SKM-1 treated with dmso at 0.1 percent for 144 hours (cell line): ENCODE results near the gene GBF1.

Experiments used
- DNase-seq: peaks from one replicate; lab custom pipeline; 2025; ENCODE audit not compliant: unreplicated experiment; lab: John Stamatoyannopoulos, UW

GBF1 gene

GRCh38 chr10:102341038-102341688 is 95.8 kb downstream of the GBF1 start:
- no peak for DNase-seq

DNA sequence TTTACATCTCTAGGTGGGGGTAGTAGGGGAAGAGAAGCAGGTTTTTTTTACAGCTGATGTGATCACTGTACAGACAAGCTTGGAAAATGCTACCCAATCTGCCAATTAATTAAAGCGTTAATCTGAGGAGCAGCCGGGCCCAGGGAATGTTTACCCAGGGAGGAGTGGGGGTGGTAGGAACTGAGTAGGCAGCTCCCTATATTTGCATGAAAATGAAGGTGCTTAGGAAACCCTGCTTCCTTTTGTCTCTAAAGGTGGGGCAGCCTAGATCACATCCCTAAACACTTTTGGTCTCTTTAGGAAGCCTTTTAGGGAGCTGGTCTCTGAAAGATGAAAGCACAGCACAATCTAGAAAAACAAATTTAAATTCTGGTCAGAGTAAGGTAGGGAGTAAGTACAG is 97.1 kb downstream of the GBF1 start:
- DNase-seq: no peak

- DNase-seq: no peak
Measured at GRCh38 chr10:102342958-102343357, 97.6 kb downstream of the GBF1 start.

DNA sequence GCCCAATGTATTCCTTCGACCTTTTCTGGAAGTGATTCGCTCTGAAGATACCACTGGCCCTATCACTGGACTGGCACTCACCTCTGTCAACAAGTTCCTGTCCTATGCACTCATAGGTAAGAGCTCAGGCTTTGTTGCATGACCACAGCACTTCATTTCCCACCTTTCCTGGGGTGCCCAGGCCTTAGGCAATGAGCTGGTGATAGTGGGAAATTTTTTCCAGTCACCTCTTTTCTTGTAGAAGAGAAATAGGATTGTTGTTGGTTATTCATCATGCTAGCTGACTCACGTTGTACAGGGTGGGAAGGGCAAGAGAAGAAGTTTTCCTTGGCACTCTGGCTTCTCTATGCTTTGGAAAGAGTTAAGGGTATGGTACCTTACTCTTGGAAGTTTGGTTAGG is 98.7 kb downstream of the GBF1 start:
- DNase-seq: no peak

DNA sequence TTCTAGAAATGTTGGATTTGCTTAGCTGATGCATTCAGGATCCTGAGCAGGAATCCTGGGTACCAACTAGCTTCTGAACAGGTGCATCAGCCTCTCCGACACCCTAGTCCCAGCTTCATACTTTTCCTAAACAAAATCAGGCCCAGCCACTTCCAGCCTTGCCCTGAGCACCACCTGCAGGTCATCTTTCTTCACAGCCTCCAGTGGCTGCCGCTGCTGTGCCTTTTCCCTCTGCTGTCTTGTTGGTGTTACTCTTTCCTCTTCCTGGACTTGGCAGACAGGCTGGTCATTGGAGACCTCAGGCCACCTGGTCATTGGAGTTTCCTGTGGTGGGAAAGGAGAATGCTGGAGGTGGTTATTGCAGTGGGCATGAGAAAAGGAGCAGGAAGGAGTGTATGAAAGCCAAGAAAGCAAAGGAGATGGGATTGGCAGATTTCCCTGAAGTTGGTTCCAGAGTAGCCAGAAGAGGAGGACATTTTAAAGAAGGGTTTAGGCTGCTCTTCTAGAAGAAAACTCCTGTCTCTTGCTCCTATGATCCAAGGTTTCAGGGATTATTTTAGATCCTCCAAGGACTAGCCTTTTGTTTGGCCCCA is 102.0 kb downstream of the GBF1 start:
- no peak for DNase-seq

GRCh38 chr10:102352066-102352715 is 106.9 kb downstream of the GBF1 start:
- DNase-seq: peak; percentile 43

DNA sequence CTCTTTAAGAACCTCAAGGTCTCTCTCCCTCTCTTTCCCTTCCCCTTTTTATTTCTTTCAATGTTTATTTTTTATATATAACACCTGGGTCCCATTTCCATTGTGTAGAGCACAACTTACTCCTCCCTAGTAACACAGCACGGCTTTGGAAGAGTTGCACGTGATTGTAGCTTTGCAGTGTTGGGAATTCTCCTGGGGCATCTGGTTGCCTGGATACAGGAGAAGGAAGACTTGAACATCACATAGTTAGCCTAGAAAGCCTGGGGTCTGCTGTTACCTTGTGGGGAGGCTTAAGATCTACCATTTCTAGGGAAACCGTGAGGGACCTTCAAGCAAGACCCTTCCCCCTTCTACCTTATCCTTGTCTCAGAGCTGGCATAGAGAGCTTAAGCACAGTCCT is 109.1 kb downstream of the GBF1 start:
- DNase-seq: no peak

DNA sequence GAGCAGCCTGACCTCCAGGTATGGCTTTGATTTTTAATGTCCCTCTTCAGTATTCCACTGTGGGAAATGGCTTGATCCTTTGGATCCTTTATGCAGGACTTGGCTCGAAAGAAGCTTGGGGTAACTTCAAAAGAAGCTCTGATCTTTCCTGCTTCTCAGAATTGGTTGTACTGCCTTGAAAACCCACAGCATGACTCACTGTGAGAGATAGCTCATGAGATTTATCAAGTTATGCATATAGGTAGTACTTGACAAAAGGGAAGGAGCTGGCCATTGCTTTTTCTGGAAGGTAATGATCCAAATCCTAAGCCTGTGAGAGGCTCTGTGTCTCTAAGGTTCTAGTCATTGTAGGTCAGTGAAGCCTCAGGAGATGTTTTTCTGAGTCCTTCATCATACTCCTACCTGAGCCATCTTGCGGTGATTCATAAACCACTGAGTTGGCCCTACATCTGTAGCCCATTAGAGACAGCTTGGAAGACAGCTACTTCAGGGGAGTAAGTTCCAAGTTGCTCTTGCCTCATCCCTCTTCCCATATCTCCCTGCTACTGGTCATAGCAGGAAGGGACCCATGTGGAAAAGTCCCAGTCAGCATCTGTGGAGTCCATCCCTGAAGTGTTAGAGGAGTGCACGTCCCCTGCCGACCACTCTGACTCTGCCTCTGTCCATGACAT is 113.5 kb downstream of the GBF1 start:
- DNase-seq: no peak

DNA sequence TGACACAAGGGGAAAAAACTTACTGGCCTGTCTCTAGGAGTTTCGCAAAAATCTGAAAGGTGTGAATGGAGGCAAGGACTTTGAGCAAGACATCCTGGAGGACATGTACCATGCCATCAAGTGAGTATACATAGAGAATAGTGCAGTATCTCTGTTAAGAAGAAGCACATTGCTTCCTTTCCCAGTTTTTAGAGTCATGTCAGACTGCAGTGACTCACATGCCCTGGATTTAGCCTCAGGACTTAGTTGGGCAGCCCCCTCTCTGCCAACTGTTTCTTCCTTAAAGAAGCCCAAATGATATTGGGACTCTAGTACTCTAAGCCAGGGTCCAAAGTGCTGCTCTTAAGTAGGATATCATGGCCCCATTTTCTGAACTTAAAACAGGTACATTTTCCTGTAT is 122.1 kb downstream of the GBF1 start:
- no peak for DNase-seq

DNA sequence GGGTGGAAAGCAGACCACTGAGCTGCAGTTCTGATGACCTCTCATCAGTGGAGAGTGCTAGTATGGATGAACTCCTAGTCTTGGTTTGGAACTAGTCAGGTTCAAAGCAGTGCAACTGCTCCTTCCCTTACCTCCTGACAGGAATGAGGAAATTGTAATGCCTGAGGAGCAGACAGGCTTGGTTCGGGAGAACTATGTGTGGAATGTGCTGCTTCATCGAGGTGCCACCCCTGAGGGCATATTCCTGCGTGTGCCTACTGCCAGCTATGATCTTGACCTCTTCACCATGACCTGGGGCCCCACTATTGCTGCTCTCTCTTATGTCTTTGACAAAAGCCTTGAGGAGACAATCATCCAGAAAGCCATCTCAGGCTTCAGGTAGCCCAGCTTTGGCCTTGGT is 122.7 kb downstream of the GBF1 start:
- DNase-seq: no peak

- no peak for DNase-seq
Measured at GRCh38 chr10:102371295-102371694, 126.0 kb downstream of the GBF1 start.

GRCh38 chr10:102375250-102375649 is 129.9 kb downstream of the GBF1 start:
- no peak for DNase-seq

DNA sequence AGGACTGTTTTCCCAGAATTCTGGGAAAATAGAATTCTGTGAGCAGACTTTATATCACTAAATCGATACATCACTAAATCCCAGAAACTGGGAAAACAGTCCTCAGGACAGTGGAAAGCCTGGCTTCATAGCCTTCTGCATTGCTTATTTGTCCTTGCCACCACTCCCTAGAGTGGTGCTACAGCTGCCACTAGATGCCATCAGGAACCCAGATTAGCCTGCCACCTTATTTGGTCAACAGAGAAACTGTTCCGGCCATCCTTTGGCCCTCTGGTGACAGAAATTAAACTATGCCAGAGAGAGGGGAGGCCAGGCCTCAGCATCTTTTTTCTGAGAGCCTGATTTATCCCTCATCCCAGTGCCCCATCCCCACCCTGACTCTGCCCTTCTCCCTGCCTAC is 130.5 kb downstream of the GBF1 start:
- no peak for DNase-seq

DNA sequence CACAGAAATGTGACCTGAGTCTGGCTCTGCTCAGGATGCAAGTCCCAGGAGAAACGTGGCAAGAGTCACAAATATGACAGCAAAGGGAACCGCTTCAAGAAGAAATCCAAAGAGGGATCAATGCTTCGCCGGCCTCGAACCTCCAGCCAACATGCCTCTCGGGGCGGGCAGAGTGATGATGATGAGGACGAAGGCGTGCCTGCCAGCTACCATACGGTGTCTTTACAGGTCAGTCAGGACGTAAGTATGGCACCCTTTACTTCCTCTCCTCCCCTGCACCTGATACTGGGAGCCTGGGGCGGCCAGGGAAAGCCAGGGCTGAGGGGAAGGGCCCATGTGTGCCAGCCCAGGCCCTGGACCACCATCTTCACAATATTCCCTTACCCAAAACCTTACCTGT is 131.6 kb downstream of the GBF1 start:
- no peak for DNase-seq

GRCh38 chr10:102379383-102379782 is 134.1 kb downstream of the GBF1 start:
- DNase-seq: no peak

DNA sequence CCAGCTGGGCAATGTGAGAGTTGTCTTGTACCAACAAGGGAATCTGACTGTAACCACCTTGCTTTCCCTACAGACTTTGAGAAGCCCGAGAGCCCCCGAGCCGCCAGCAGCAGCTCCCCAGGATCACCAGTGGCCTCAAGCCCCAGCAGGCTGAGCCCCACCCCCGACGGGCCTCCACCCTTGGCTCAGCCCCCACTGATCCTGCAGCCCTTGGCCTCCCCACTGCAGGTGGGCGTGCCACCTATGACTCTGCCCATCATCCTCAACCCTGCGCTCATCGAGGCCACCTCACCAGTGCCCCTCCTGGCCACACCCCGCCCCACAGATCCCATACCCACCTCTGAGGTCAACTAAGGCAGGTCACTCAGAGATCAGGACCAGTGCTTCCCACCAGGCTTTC is 136.7 kb downstream of the GBF1 start:
- no peak for DNase-seq

- DNase-seq: no peak
Measured at GRCh38 chr10:102382871-102383270, 137.5 kb downstream of the GBF1 start.

GRCh38 chr10:102384053-102384452 is 138.7 kb downstream of the GBF1 start:
- DNase-seq: no peak

- peak; percentile 30 for DNase-seq
Measured at GRCh38 chr10:102384606-102385429, 139.5 kb downstream of the GBF1 start.

DNA sequence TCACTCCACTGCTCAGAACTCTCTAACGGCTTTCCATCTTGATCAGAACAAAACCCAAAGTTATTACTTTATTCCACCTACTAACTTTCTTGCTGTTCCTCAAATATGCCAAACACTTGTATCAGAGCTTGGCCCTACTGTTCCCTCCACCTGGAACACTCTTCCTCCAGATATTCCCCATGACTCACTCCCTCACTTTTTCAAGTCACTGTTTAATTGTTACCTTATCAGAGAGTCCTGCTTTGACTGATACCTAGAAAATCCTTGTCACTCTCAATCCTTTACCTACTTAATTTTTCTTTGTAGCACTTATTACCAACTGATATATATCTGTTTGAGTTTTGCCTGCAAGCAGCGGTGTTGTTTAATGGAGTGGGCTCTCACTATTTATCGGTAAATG is 144.6 kb downstream of the GBF1 start:
- DNase-seq: no peak

- no peak for DNase-seq
Measured at GRCh38 chr10:102392306-102392705, 147.0 kb downstream of the GBF1 start.
